ENCODE results near the gene PTPRB.

DNA sequence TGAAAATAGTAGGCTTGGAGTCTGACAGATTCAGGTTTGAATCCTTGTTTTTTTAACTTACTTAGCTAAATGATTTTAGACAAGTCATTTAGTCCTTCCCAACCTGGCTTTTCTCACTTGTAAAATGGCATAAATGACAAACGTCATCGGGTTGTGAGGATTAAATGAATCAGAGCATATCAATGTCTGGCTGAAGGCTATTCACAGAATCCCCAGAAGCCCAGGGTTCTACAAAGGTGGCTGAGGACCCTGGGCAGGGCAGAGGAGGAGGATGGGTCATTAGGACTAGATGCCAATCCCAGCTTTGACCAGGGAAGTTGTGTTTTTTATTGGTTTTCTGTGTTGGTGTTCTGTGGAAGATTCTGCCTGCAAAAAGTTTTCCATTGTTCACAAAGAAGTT, 7.6 kb upstream of the PTPRB start:
- TF ChIP-seq CTCF (IDR thresholded peaks at IDR 0.05; ENCODE audit: low read depth, low read length, poor library complexity, severe bottlenecking) (no peak), EZH2phosphoT487 (IDR thresholded peaks at IDR 0.05; ENCODE audit: borderline replicate concordance, low read length) (no peak)

Measured in DOHH2 (cell line).